ENCODE results near the gene SIN3A.

DNA sequence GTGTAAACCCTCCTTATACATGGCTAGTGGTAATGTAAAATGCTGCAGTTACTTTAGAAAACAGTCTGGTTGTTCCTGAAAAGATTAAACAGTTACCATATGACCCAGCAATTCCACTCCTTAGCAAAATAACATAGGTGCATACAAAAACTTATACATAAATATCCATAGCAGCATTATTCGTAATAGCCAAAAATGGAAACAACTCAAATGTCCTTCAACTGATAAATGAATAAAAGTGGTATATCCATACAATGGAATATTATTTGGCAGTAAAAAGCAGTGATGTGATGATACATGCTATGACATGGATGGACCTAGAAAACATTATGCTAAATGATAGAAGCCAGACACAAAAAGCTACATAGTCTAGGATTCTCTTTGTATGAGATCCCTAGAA is 31.6 kb upstream of the SIN3A start:
- TF ChIP-seq TAF1 (IDR thresholded peaks at IDR 0.05; ENCODE audit: control insufficient read depth, extremely low read depth, insufficient read depth, low read length, severe bottlenecking) (no peak), NRF1 (conservative IDR thresholded peaks at IDR 0.05 in 1 of 2, IDR thresholded peaks at IDR 0.05 in 1 of 2) (no peak), TAF9B (IDR thresholded peaks at IDR 0.05; ENCODE audit: partially characterized antibody) (no peak), EGR1 (conservative IDR thresholded peaks at IDR 0.05) (no peak), ZBTB1 (CRISPR knock-in tag; IDR thresholded peaks at IDR 0.05; ENCODE audit: borderline replicate concordance, low read depth) (no peak), ZHX1 (conservative IDR thresholded peaks at IDR 0.05; ENCODE audit: low read length) (no peak), GTF3C2 (IDR thresholded peaks at IDR 0.05; ENCODE audit: borderline replicate concordance, extremely low read depth, insufficient read length) (no peak), MXI1 (IDR thresholded peaks at IDR 0.05; ENCODE audit: low read depth, low read length) (no peak), STAG1 (CRISPR knock-in tag; IDR thresholded peaks at IDR 0.05; ENCODE audit: borderline replicate concordance) (no peak)
- TF ChIP-seq, protein P1, sequence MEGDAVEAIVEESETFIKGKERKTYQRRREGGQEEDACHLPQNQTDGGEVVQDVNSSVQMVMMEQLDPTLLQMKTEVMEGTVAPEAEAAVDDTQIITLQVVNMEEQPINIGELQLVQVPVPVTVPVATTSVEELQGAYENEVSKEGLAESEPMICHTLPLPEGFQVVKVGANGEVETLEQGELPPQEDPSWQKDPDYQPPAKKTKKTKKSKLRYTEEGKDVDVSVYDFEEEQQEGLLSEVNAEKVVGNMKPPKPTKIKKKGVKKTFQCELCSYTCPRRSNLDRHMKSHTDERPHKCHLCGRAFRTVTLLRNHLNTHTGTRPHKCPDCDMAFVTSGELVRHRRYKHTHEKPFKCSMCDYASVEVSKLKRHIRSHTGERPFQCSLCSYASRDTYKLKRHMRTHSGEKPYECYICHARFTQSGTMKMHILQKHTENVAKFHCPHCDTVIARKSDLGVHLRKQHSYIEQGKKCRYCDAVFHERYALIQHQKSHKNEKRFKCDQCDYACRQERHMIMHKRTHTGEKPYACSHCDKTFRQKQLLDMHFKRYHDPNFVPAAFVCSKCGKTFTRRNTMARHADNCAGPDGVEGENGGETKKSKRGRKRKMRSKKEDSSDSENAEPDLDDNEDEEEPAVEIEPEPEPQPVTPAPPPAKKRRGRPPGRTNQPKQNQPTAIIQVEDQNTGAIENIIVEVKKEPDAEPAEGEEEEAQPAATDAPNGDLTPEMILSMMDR (IDR thresholded peaks at IDR 0.05 in 2 of 3, conservative IDR thresholded peaks at IDR 0.05 in 1 of 3; ENCODE audit: insufficient read depth in 2 of 3, low read depth in 1 of 3, low read length in 3 of 3): no peak
- TF ChIP-seq, protein P2, sequence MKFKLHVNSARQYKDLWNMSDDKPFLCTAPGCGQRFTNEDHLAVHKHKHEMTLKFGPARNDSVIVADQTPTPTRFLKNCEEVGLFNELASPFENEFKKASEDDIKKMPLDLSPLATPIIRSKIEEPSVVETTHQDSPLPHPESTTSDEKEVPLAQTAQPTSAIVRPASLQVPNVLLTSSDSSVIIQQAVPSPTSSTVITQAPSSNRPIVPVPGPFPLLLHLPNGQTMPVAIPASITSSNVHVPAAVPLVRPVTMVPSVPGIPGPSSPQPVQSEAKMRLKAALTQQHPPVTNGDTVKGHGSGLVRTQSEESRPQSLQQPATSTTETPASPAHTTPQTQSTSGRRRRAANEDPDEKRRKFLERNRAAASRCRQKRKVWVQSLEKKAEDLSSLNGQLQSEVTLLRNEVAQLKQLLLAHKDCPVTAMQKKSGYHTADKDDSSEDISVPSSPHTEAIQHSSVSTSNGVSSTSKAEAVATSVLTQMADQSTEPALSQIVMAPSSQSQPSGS (CRISPR knock-in tag; IDR thresholded peaks at IDR 0.05): no peak
- TF ChIP-seq, protein P3, sequence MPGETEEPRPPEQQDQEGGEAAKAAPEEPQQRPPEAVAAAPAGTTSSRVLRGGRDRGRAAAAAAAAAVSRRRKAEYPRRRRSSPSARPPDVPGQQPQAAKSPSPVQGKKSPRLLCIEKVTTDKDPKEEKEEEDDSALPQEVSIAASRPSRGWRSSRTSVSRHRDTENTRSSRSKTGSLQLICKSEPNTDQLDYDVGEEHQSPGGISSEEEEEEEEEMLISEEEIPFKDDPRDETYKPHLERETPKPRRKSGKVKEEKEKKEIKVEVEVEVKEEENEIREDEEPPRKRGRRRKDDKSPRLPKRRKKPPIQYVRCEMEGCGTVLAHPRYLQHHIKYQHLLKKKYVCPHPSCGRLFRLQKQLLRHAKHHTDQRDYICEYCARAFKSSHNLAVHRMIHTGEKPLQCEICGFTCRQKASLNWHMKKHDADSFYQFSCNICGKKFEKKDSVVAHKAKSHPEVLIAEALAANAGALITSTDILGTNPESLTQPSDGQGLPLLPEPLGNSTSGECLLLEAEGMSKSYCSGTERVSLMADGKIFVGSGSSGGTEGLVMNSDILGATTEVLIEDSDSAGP (CRISPR knock-in tag; IDR thresholded peaks at IDR 0.05): no peak

All from K562 (cell line).